ENCODE results near the gene C2orf68. TPM values are rescaled to one million over a fixed set of nuclear protein-coding genes. Genes with fewer than 3 reads are reported as not detected.

Gene C2orf68
- total and polyA plus RNA-seq, 2 of the 13 experiments (the other 11 are each of a cell fraction or from before 2014, with no cell fraction given): 47.1 to 77.4 TPM

GRCh38 chr2:85595301-85596025 lies 16.4 kb downstream of the C2orf68 start, which contains the start of gene RNF181 (continued):
- TF ChIP-seq, protein P1, sequence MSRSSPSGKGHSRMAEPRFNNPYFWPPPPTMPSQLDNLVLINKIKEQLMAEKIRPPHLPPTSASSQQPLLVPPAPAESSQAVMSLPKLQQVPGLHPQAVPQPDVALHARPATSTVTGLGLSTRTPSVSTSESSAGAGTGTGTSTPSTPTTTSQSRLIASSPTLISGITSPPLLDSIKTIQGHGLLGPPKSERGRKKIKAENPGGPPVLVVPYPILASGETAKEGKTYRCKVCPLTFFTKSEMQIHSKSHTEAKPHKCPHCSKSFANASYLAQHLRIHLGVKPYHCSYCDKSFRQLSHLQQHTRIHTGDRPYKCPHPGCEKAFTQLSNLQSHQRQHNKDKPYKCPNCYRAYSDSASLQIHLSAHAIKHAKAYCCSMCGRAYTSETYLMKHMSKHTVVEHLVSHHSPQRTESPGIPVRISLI (CRISPR knock-in tag; IDR thresholded peaks at IDR 0.05; ENCODE audit: borderline replicate concordance): no peak
- TF ChIP-seq MATR3 (CRISPR knock-in tag; IDR thresholded peaks at IDR 0.05) (no peak), RCOR2 (CRISPR knock-in tag; IDR thresholded peaks at IDR 0.05) (no peak), ZBTB42 (CRISPR knock-in tag; IDR thresholded peaks at IDR 0.05) (no peak), TEF (CRISPR knock-in tag; IDR thresholded peaks at IDR 0.05) (no peak), NKX3-1 (CRISPR knock-in tag; IDR thresholded peaks at IDR 0.05) (no peak; the same call in 1 of the 2 replicates), SNAI1 (CRISPR knock-in tag; IDR thresholded peaks at IDR 0.05; ENCODE audit: borderline replicate concordance) (peak; percentile 90; the same call in 1 of the 2 replicates), KIAA2018 (CRISPR knock-in tag; IDR thresholded peaks at IDR 0.05; ENCODE audit: borderline replicate concordance) (peak; percentile 72; the same call in 1 of the 2 replicates), AHR (CRISPR knock-in tag; IDR thresholded peaks at IDR 0.05) (no peak; the same call in 1 of the 2 replicates), FIP1L1 (IDR thresholded peaks at IDR 0.05; ENCODE audit: borderline replicate concordance, insufficient read depth, low read depth, low read length) (0 out of 2 replicates have a peak, but pooled peaks have one; percentile 44), SCMH1 (CRISPR knock-in tag; IDR thresholded peaks at IDR 0.05; ENCODE audit: borderline replicate concordance) (no peak), ZNF501 (CRISPR knock-in tag; IDR thresholded peaks at IDR 0.05) (peak; percentile 96), HOXA9 (CRISPR knock-in tag; IDR thresholded peaks at IDR 0.05; ENCODE audit: borderline replicate concordance) (0 out of 2 replicates have a peak, but pooled peaks have one; percentile 52), HNRNPLL (IDR thresholded peaks at IDR 0.05; ENCODE audit: low read depth, low read length, poor library complexity, severe bottlenecking) (peak; percentile 37), ZNF558 (CRISPR knock-in tag; IDR thresholded peaks at IDR 0.05; ENCODE audit: borderline replicate concordance) (peak; percentile 96), ZBTB20 (CRISPR knock-in tag; IDR thresholded peaks at IDR 0.05; ENCODE audit: borderline replicate concordance, low read depth) (peak; percentile 64), THAP11 (CRISPR knock-in tag; IDR thresholded peaks at IDR 0.05) (peak; percentile 81), GTF3A (CRISPR knock-in tag; conservative IDR thresholded peaks at IDR 0.05) (no peak), PCBP2 (optimal IDR thresholded peaks at IDR 0.05; ENCODE audit: low read depth, low read length, poor library complexity, severe bottlenecking) (no peak)
